Skeletal muscle tissue (tissue), 4 donors: ENCODE data around the gene SCYGR2. TPM values are rescaled to one million over a fixed set of nuclear protein-coding genes. Genes with fewer than 3 reads are reported as not detected.

ENCODE experiments used
- H3K27ac ChIP-seq: one replicate; pipeline ENCODE4 v1.7.0; 2013; ENCODE audit warnings: mild to moderate bottlenecking, low read depth, low read length, inconsistent platforms
- H3K27me3 ChIP-seq, 3 donors: one replicate each; pipeline ENCODE4 v1.7.0; 2013; ENCODE audit warnings: low read length in 3 of 3; ENCODE audit not compliant: control insufficient read depth in 3 of 3, insufficient read depth in 3 of 3
- H3K36me3 ChIP-seq, 3 donors: one replicate each; pipeline ENCODE4 v1.7.0; 2013; ENCODE audit warnings: low read length in 3 of 3; ENCODE audit not compliant: control insufficient read depth in 3 of 3, insufficient read depth in 3 of 3
- H3K4me1 ChIP-seq, 3 donors: one replicate each; pipeline ENCODE4 v1.7.0; 2013; ENCODE audit warnings: low read length in 3 of 3, mild to moderate bottlenecking in 3 of 3; ENCODE audit not compliant: control insufficient read depth in 3 of 3, insufficient read depth in 3 of 3
- H3K4me3 ChIP-seq, 3 donors: one replicate each; pipeline ENCODE4 v1.7.0; 2013; ENCODE audit warnings: low read length in 3 of 3
- H3K9ac ChIP-seq, 3 donors: one replicate each; pipeline ENCODE4 v1.7.0; 2013; ENCODE audit warnings: low read length in 3 of 3, mild to moderate bottlenecking in 3 of 3, moderate library complexity in 2 of 3, low read depth in 1 of 3
- H3K9me3 ChIP-seq, 3 donors: one replicate each; pipeline ENCODE4 v1.7.0; 2013; ENCODE audit warnings: low read length in 3 of 3; ENCODE audit not compliant: control insufficient read depth in 3 of 3
- total RNA-seq: library from RNA; depleted of rRNA; stranded (reverse); fragments of >200 nt; gene quantifications from one replicate; pipeline ENCODE4 v1.2.3, GENCODE V29; 2014
- donor health status: Osteomylitis.

SCYGR2 gene
- total RNA-seq, 1 donor from 2014 or later: not detected

- Histone ChIP-seq H3K9ac (no peak overlapping the region), H3K27ac (no peak overlapping the region), H3K36me3 (no peaks in the 10 kb centered on the region), H3K27me3 (no peaks in the 10 kb centered on the region), H3K4me3 (no peak overlapping the region), H3K4me1 (no peaks in the 10 kb centered on the region), H3K9me3 (no peaks in the 10 kb centered on the region)
These were observed 45.4 kb downstream of the SCYGR2 start for GRCh38 chr2:227643990-227644551.

Other genes with a start within 250 kb of the SCYGR2 start
- not detected for gene TM4SF20, start 219.6 kb upstream of the SCYGR2 start, total RNA-seq
- not detected for gene SCYGR1, start 210.9 kb upstream of the SCYGR2 start, total RNA-seq
- gene AGFG1, start 126.7 kb upstream of the SCYGR2 start, total RNA-seq: 20.9 TPM
- gene SCYGR3, start 15.9 kb downstream of the SCYGR2 start, total RNA-seq: not detected
- gene SCYGR4, start 18.6 kb downstream of the SCYGR2 start, total RNA-seq: not detected
- not detected for gene SCYGR5, start 67.9 kb downstream of the SCYGR2 start, total RNA-seq
- 4.2 TPM for gene SLC19A3, start 119.1 kb downstream of the SCYGR2 start, total RNA-seq
- not detected for gene SCYGR6, start 125.9 kb downstream of the SCYGR2 start, total RNA-seq
- not detected for gene SCYGR7, start 129.4 kb downstream of the SCYGR2 start, total RNA-seq
- not detected for gene SCYGR8, start 147.0 kb downstream of the SCYGR2 start, total RNA-seq
- not detected for gene CCL20, start 214.9 kb downstream of the SCYGR2 start, total RNA-seq